ENCODE results near the gene TTC9C. TPM values are rescaled to one million over a fixed set of nuclear protein-coding genes. Genes with fewer than 3 reads are reported as not detected.
"Not testable (repeated sequence)": the region's sequence is repeated elsewhere in the genome, so short reads cannot be mapped to it uniquely, and the experiment has no call there.

The TTC9C gene
- total RNA-seq, 1 donor from 2014 or later = 35.2 TPM

DNA sequence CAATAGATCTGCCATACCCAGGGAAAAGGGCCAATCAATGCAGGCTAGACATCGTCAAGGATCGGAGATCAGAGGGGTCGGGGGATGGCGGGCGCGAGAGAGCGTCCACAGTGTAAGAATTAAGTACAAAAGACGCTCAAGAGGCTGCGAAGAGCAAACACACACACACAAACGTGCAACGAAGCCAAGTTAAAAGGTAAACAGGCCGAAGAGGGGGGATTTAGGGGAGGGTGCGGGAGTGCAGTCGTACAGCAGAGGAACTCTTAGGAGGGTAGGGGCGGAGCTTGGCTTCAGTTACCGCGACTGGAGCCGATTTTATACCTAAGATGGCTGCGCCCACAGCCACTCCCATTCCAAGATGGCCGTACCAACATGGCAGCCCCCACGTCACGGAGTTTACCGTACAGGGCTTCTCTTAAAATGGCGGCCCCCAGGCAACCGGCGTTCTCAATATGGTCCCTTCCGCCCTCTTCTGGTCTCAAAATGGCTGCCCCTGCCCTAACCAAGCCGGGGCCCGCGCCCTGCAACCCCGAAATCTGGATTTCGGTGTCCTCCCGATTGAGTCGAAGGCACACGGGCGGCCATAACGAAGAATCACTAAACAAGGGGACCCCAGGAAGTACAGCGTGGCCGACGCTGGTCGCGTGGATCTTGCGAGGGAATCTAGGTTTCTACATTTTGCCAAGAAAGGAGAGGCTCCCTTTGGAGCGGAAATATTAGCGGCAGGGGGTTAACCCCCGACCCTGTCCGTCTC is 18.9 kb upstream of the TTC9C start:
- DNase-seq (ENCODE audit: extremely low read depth, low read depth, low spot score) = peak; percentile 92

DNA sequence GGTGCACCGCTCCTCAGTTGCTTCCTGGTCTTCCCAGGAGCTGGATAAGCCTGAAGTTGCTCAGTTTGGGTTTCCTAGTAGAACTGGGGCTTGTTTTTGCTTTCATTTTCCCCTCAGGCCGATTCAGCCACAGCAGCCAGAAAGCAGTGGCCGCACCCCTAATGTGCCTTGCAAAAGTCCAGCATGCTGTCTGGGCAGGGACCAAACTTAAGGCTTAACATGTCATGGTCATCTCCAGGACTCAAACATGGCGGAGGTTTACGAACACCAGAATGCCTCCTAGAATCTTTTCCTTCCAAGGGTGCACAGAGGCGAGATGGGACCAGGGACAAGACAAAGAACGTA is 18.3 kb upstream of the TTC9C start:
- DNase-seq (ENCODE audit: extremely low read depth, low read depth, low spot score) = no peak

DNA sequence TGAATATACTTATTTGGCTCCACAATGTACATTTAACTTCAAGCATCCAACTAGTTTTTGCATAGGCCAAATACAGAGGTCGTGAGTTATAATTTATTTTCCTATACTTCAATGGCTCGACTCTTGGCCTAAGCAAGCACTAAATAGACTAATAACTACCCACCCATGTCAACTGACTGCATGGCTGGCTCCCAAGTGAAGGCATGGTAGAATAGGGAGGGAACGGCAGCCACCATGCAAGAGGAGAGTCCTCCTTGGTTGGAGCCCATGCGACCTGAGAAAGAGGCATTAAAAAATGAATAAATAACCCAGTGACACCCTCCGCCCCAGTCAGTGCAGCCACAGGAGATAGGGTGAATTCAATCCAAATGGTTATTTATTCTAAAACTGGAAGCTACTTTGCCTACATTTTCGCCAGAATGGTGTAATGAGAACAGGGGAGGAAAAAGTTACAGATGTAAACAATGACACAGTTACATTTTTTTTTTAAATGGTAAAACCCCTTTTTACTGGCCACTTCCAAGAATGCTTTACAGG is 15.9 kb upstream of the TTC9C start:
- no peak for DNase-seq (ENCODE audit: extremely low read depth, low read depth, low spot score)

- DNase-seq (ENCODE audit: extremely low read depth, low read depth, low spot score) = no peak
These were observed 15.4 kb upstream of the TTC9C start for GRCh38 chr11:62712861-62713260.

- no peak for DNase-seq (ENCODE audit: extremely low read depth, low read depth, low spot score)
These were observed 14.9 kb upstream of the TTC9C start for GRCh38 chr11:62713343-62713742.

- no peak for DNase-seq (ENCODE audit: extremely low read depth, low read depth, low spot score)
These were observed 12.8 kb upstream of the TTC9C start for GRCh38 chr11:62715150-62716130.

- DNase-seq (ENCODE audit: extremely low read depth, low read depth, low spot score) = no peak
These were observed 12.1 kb upstream of the TTC9C start for GRCh38 chr11:62716206-62716605.

DNA sequence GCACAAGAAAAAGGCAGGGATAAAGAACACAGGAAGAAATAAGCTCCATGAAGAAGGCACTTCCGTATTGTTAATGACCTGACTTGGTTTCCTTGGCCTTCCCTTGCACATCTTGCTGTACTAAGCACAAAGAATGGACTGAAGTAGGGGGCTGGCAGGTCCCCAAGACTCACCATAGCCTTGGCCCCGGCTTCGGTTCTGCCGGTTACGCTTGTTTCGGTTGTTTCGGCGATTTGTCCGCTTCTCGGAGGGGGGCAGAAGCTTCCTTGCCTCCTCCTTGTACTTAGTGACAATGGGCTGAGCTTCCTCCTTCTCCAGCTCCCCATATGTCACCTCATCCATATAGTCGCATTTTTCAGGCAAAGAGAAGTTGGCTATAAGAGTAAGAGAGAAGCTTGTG is 11.5 kb upstream of the TTC9C start:
- DNase-seq (ENCODE audit: extremely low read depth, low read depth, low spot score) = no peak

GRCh38 chr11:62719302-62719978 is 8.8 kb upstream of the TTC9C start:
- DNase-seq (ENCODE audit: extremely low read depth, low read depth, low spot score) = no peak

- DNase-seq (ENCODE audit: extremely low read depth, low read depth, low spot score) = no peak
These were observed 6.3 kb upstream of the TTC9C start for GRCh38 chr11:62721994-62722393.

- no peak for DNase-seq (ENCODE audit: extremely low read depth, low read depth, low spot score)
These were observed 4.1 kb upstream of the TTC9C start for GRCh38 chr11:62724171-62724570.

- no peak for DNase-seq (ENCODE audit: extremely low read depth, low read depth, low spot score)
These were observed 2.6 kb upstream of the TTC9C start for GRCh38 chr11:62725646-62726045.

- DNase-seq (ENCODE audit: extremely low read depth, low read depth, low spot score) = no peak
These were observed 2.0 kb upstream of the TTC9C start for GRCh38 chr11:62726156-62726914.

DNA sequence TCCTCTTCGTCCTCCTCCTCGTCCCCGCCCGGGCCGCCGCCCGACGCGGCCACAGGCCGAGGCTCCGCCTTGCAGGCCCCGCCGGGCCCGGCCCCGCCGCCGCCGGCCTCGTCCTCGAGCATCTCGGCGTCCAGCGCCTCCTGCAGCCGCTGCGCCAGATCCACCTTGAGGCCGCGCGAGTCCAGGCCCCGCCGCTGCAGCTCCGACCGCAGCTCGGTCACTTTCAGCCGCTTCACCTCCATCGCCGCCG is 1.4 kb upstream of the TTC9C start:
- no peak for DNase-seq (ENCODE audit: extremely low read depth, low read depth, low spot score)

- peak; percentile 85 for DNase-seq (ENCODE audit: extremely low read depth, low read depth, low spot score)
These were observed 968 bp upstream of the TTC9C start, which contains the start of gene HNRNPUL2 for GRCh38 chr11:62727165-62727871. Gene HNRNPUL2, minus strand, starts transcription at chr11:62727457. Its CDS starts 301 bp downstream, at chr11:62727156.

- peak; percentile 97 for DNase-seq (ENCODE audit: extremely low read depth, low read depth, low spot score)
These were observed 465 bp upstream of the TTC9C start for GRCh38 chr11:62727872-62728170.

GRCh38 chr11:62730076-62730475 is 1.8 kb downstream of the TTC9C start:
- DNase-seq (ENCODE audit: extremely low read depth, low read depth, low spot score) = not testable (repeated sequence)

DNA sequence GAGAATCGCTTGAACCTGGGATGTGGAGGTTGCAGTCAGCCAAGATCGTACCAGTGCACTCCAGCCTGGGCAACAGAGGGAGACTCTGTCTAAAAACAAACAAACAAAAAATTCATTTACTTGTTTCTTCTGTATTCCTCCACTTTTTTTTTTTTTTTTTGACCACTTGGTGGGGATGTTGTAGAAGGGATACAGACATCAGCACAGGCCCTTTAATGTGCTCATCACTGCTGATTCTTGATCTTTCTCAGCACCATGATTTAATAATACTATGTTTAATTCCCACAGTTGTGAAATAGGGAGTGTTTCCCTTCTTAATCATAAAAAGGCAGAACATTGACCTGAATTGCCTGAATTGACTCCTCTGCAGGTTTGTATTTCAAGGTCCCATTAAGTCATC is 4.5 kb downstream of the TTC9C start:
- no peak for DNase-seq (ENCODE audit: extremely low read depth, low read depth, low spot score)

DNA sequence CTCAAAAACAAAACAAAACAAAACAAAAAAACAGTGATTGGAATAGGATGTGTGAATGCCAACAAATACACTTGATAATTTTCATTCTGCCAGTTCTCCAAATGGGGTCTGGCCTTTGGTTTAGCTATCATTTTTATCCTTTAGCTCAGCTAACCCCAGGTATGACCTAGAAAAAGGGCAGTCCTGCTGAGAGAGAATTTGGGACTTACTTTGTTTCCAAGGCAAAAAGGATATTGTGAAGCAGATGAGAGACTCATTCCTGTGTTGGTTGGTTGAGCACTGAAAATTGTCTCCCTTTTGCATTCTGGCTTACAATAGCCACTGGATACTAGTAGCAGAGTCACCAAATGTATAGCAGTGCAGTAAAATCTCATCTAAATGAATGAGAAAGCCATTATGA is 8.9 kb downstream of the TTC9C start:
- DNase-seq (ENCODE audit: extremely low read depth, low read depth, low spot score) = no peak
